Measurements from ENCODE around the gene PAH.

Gene PAH

GRCh38 chr12:102950950-102951619 is 34.0 kb upstream of the PAH start:
- TF ChIP-seq, protein P1, sequence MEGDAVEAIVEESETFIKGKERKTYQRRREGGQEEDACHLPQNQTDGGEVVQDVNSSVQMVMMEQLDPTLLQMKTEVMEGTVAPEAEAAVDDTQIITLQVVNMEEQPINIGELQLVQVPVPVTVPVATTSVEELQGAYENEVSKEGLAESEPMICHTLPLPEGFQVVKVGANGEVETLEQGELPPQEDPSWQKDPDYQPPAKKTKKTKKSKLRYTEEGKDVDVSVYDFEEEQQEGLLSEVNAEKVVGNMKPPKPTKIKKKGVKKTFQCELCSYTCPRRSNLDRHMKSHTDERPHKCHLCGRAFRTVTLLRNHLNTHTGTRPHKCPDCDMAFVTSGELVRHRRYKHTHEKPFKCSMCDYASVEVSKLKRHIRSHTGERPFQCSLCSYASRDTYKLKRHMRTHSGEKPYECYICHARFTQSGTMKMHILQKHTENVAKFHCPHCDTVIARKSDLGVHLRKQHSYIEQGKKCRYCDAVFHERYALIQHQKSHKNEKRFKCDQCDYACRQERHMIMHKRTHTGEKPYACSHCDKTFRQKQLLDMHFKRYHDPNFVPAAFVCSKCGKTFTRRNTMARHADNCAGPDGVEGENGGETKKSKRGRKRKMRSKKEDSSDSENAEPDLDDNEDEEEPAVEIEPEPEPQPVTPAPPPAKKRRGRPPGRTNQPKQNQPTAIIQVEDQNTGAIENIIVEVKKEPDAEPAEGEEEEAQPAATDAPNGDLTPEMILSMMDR (conservative IDR thresholded peaks at IDR 0.05; ENCODE audit: low read length): no peak
- DNase-seq (ENCODE audit: low read depth): no peak
- no peak overlapping the region for H3K4me3 ChIP-seq (ENCODE audit: low read length)

- DNase-seq (ENCODE audit: low read depth): no peak
- TF ChIP-seq, protein P1 (conservative IDR thresholded peaks at IDR 0.05; ENCODE audit: low read length): no peak
- H3K4me3 ChIP-seq (ENCODE audit: low read length): no peak overlapping the region
Observed at GRCh38 chr12:102950107-102950949, 33.3 kb upstream of the PAH start.

DNA sequence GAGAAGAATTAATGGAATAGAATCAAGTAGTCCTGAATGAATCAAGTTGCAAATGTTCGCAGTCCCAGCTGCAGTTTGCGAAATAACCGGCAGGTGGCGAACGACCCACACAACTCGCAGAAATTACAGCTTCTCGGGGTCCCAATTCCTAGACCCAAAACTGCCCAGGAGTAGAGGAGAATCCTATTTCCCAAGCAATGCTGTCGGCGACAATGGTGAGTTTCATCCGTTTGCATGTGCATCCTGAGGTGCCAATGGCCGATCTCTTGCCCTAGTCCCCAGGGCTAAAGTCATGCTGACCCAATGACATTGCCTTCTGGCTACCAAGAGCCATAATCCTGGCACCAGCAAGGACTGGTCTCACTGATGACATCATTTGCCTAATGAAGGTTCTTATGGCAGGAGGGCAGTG is 31.9 kb upstream of the PAH start:
- no peak overlapping the region for H3K4me3 ChIP-seq (ENCODE audit: low read length)
- peak; percentile 24 for DNase-seq (ENCODE audit: low read depth)
- TF ChIP-seq, protein P1 (conservative IDR thresholded peaks at IDR 0.05; ENCODE audit: low read length): peak; percentile 92

DNA sequence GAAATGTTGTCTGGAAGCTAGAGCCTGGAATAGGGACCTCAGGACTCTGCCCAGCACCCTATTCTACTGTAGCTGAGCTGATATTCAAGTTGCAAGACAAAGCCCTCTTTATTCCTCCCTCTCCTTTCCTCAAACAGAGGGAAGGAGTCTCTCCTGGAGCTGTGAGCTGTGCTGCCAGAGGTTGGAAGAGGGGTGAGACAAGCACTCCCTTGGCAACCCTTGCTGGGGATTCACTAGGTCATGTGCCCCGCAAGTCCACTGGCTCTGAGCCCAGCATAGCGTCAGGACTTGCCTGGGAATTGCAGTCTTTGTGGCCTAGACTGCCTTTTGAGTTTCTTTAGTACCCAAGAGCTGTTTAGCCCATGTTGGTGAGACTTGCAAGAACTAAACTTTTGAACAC is 29.0 kb upstream of the PAH start:
- TF ChIP-seq, protein P1 (conservative IDR thresholded peaks at IDR 0.05; ENCODE audit: low read length): no peak
- DNase-seq (ENCODE audit: low read depth): no peak
- no peak overlapping the region for H3K4me3 ChIP-seq (ENCODE audit: low read length)

GRCh38 chr12:102939670-102940222 is 22.7 kb upstream of the PAH start:
- no peak overlapping the region for H3K4me3 ChIP-seq (ENCODE audit: low read length)
- TF ChIP-seq, protein P1 (conservative IDR thresholded peaks at IDR 0.05; ENCODE audit: low read length): no peak
- DNase-seq (ENCODE audit: low read depth): no peak

GRCh38 chr12:102939059-102939458 is 22.0 kb upstream of the PAH start:
- no peak overlapping the region for H3K4me3 ChIP-seq (ENCODE audit: low read length)
- TF ChIP-seq, protein P1 (conservative IDR thresholded peaks at IDR 0.05; ENCODE audit: low read length): no peak
- no peak for DNase-seq (ENCODE audit: low read depth)
